Hepatocyte (in vitro differentiated cells): ENCODE results near the gene AMDHD2. TPM values are rescaled to one million over a fixed set of nuclear protein-coding genes. Genes with fewer than 3 reads are reported as not detected.

Experiments
- DNase-seq: peaks from one replicate; pipeline ENCODE4 v3.0.0-alpha.2; 2016; ENCODE audit warnings: low spot score
- H2AFZ ChIP-seq: fragments of 200-600 bp; sonication (generic); 2 replicates; pipeline ENCODE4 v1.6.0; 2016; ENCODE audit warnings: antibody characterized with exemption, mild to moderate bottlenecking
- H3K27ac ChIP-seq: fragments of 200-600 bp; sonication (generic); 2 replicates; pipeline ENCODE4 v1.5.1; 2016; ENCODE audit warnings: mild to moderate bottlenecking
- H3K27me3 ChIP-seq: fragments of 200-600 bp; sonication (generic); 2 replicates; pipeline ENCODE4 v1.6.1; 2016
- H3K36me3 ChIP-seq: fragments of 200-600 bp; sonication (generic); replicated peaks from 2 replicates; pipeline ENCODE4 v1.5.1; 2016; ENCODE audit warnings: low read depth; ENCODE audit not compliant: insufficient read depth
- H3K4me1 ChIP-seq: fragments of 200-600 bp; sonication (generic); 2 replicates; pipeline ENCODE4 v1.5.1; 2016; ENCODE audit warnings: mild to moderate bottlenecking, moderate library complexity; ENCODE audit not compliant: insufficient read depth
- H3K4me2 ChIP-seq: fragments of 200-600 bp; sonication (generic); 2 replicates; pipeline ENCODE4 v1.6.0; 2016
- H3K4me3 ChIP-seq: fragments of 200-600 bp; sonication (generic); 2 replicates; pipeline ENCODE4 v1.5.1; 2016; ENCODE audit warnings: mild to moderate bottlenecking
- H3K79me2 ChIP-seq: fragments of 200-600 bp; sonication (generic); 2 replicates; pipeline ENCODE4 v1.6.0; 2017; ENCODE audit warnings: mild to moderate bottlenecking
- H3K9me2 ChIP-seq: fragments of 200-600 bp; sonication (generic); replicated peaks from 2 replicates; pipeline ENCODE4 v1.6.0; 2017; ENCODE audit warnings: mild to moderate bottlenecking; ENCODE audit not compliant: insufficient read depth
- H3K9me3 ChIP-seq: fragments of 200-600 bp; sonication (generic); 2 replicates; pipeline ENCODE4 v1.5.1; 2016; ENCODE audit warnings: low read depth, mild to moderate bottlenecking
- H4K20me1 ChIP-seq: fragments of 200-600 bp; sonication (generic); 2 replicates; pipeline ENCODE4 v1.6.0; 2016; ENCODE audit warnings: mild to moderate bottlenecking; ENCODE audit not compliant: insufficient read depth, poor library complexity, severe bottlenecking
- EZH2 ChIP-seq: fragments of 200-600 bp; sonication (generic); IDR thresholded peaks from 2 replicates; pipeline ENCODE4 v1.6.1; 2016; ENCODE audit warnings: antibody characterized with exemption, mild to moderate bottlenecking, borderline replicate concordance
- EZH2phosphoT487 ChIP-seq: fragments of 200-600 bp; sonication (generic); IDR thresholded peaks from one replicate; pipeline ENCODE4 v1.6.1; 2018; ENCODE audit warnings: antibody characterized with exemption, mild to moderate bottlenecking, low read depth, moderate library complexity; ENCODE audit not compliant: unreplicated experiment, severe bottlenecking
- WGBS: methylation state at CpG from one replicate; pipeline ENCODE4 v1.1.6; 2016; ENCODE audit warnings: low lambda C conversion rate; ENCODE audit errors: missing lambda C conversion rate; 5-methylcytosine and 5-hydroxymethylcytosine counted together
- polyA plus RNA-seq: library from polyadenylated mRNA; unstranded; fragments of >200 nt; fragmentation: Nextera tagmentation; extraction: Ambion mirVana; gene quantifications from 2 replicates; pipeline ENCODE4 v1.2.1, GENCODE V29; 2016
- total RNA-seq: library from RNA; depleted of rRNA; stranded (reverse); fragments of >200 nt; gene quantifications from 2 replicates; pipeline ENCODE4 v1.2.3, GENCODE V29; 2014
- TF ChIP-seq, protein P1 (sequence below): fragments of 200-600 bp; sonication (generic); IDR thresholded peaks from 2 replicates; pipeline ENCODE4 v1.5.1; 2016; ENCODE audit warnings: antibody characterized with exemption, mild to moderate bottlenecking; ENCODE audit not compliant: poor library complexity

AMDHD2 gene
- total and polyA plus RNA-seq, 2 experiments from 2014 or later, result 43.6 to 70.8 TPM

DNA sequence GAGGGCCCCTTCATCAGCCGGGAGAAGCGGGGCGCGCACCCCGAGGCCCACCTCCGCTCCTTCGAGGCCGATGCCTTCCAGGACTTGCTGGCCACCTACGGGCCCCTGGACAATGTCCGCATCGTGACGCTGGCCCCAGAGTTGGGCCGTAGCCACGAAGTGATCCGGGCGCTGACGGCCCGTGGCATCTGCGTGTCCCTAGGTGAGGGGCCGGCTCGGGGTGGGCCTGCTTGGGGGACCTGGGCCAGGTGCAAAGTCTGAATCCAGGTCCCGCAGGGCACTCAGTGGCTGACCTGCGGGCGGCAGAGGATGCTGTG is 7.6 kb downstream of the AMDHD2 start:
- H3K27me3 ChIP-seq, result no peaks in the 10 kb centered on the region
- H3K9me2 ChIP-seq, result no peaks in the 10 kb centered on the region
- H4K20me1 ChIP-seq, result peaks cover 5% of the 10 kb centered on the region
- peaks cover 21% of the 10 kb centered on the region for H3K4me1 ChIP-seq
- H3K4me2 ChIP-seq, result no peak overlapping the region
- H3K27ac ChIP-seq, result no peak overlapping the region
- no peaks in the 10 kb centered on the region for H3K9me3 ChIP-seq
- TF ChIP-seq, protein P1, sequence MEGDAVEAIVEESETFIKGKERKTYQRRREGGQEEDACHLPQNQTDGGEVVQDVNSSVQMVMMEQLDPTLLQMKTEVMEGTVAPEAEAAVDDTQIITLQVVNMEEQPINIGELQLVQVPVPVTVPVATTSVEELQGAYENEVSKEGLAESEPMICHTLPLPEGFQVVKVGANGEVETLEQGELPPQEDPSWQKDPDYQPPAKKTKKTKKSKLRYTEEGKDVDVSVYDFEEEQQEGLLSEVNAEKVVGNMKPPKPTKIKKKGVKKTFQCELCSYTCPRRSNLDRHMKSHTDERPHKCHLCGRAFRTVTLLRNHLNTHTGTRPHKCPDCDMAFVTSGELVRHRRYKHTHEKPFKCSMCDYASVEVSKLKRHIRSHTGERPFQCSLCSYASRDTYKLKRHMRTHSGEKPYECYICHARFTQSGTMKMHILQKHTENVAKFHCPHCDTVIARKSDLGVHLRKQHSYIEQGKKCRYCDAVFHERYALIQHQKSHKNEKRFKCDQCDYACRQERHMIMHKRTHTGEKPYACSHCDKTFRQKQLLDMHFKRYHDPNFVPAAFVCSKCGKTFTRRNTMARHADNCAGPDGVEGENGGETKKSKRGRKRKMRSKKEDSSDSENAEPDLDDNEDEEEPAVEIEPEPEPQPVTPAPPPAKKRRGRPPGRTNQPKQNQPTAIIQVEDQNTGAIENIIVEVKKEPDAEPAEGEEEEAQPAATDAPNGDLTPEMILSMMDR, result no peak
- TF ChIP-seq EZH2phosphoT487 (no peak), EZH2 (no peak)
- WGBS, result 96% methylated on average over 23 of the region's 24 CpGs
- no peak overlapping the region for H3K4me3 ChIP-seq
- no peak for DNase-seq
- H3K79me2 ChIP-seq, result peaks cover 17% of the 10 kb centered on the region
- no peaks in the 10 kb centered on the region for H3K36me3 ChIP-seq
- no peak overlapping the region for H2AFZ ChIP-seq

DNA sequence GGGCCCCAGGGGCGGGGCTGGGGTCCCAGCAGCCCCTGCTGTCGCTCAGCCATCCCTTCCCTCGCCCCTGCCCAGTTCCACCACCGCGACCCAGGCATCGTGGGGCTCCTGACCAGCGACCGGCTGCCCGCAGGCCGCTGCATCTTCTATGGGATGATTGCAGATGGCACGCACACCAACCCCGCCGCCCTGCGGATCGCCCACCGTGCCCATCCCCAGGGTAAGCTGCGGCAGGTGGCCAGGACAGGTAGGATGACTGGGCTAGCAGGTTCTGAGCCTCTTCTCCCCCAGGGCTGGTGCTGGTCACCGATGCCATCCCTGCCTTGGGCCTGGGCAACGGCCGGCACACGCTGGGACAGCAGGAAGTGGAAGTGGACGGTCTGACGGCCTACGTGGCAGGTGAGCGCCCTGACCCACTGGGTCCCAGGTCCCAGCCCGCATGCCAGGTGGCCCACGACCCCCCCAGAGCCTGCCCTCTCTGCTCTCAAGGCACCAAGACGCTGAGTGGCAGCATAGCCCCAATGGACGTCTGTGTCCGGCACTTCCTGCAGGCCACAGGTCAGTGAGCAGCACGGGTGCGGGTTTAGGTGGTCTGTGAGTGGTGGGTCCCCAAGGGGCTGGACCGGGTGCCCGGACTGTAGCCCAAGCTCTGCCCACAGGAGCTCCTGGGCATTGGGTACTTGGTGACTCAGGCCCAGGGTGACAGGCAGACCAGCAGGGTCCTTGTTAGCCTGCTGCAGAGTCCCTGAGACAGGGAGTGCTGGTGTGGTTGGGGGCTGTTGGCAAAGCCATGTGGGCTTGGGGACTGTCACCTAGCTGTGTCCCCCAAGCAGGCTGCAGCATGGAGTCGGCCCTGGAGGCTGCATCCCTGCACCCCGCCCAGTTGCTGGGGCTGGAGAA is 8.2 kb downstream of the AMDHD2 start:
- no peaks in the 10 kb centered on the region for H3K9me2 ChIP-seq
- WGBS, result 97% methylated on average over 35 of the region's 36 CpGs

DNA sequence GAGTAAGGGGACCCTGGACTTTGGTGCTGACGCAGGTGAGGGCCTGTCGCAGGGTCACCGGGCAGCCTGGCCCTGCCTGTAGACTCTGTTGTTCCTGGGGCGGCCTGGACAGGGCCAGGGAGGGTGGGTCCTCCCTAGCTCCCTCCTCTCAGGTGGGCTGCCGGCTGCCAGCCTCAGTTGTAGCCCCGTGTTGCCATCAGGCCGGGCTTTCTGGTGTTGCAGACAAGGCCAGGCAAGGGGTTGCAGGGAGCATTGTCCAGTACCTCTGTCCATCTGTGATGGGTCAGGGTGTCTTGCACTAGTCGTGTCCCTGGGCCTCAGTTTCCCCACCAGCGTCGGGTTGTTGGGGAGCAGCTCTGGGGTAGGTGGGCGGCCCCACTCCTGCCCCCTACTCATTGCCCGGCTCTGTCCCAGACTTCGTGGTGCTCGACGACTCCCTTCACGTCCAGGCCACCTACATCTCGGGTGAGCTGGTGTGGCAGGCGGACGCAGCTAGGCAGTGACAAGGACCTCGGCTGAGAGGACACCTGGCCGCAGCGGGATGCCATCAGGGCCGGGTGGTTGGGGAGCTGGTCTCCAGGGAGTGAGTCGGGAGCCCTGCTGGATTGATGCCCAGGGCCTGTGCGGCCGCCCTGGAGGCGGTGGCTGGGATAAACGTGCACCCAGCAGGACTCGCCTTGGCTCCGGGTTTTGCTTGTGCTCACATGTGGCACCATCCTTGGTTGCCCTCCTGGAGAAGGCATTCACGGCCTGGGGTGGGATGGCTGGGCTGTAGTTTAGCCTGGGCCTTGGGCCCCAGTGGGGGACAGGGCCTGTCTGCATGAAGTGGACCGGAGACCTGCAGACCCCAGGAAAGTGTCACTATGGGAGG is 9.1 kb downstream of the AMDHD2 start:
- Histone ChIP-seq H3K4me3 (no peak overlapping the region), H3K4me2 (no peak overlapping the region), H3K27ac (no peak overlapping the region), H3K27me3 (no peaks in the 10 kb centered on the region), H3K79me2 (peaks cover 7% of the 10 kb centered on the region), H3K36me3 (no peaks in the 10 kb centered on the region), H3K9me3 (no peaks in the 10 kb centered on the region), H3K4me1 (peaks cover 13% of the 10 kb centered on the region), H4K20me1 (no peaks in the 10 kb centered on the region), H3K9me2 (no peaks in the 10 kb centered on the region), H2AFZ (no peak overlapping the region)
- 94% methylated on average over 31 of the region's 32 CpGs for WGBS
- DNase-seq, result no peak
- TF ChIP-seq, protein P1, result no peak
- TF ChIP-seq EZH2 (no peak), EZH2phosphoT487 (no peak)

More for the DNA sequence above, 8.2 kb downstream of the AMDHD2 start:
- no peak for DNase-seq
- Histone ChIP-seq H3K4me2 (no peak overlapping the region), H4K20me1 (peaks cover under 1% of the 10 kb centered on the region), H3K36me3 (no peaks in the 10 kb centered on the region), H2AFZ (no peak overlapping the region), H3K27ac (no peak overlapping the region), H3K4me1 (peaks cover 21% of the 10 kb centered on the region), H3K79me2 (peaks cover 11% of the 10 kb centered on the region), H3K27me3 (no peaks in the 10 kb centered on the region), H3K4me3 (no peak overlapping the region), H3K9me3 (no peaks in the 10 kb centered on the region)
- no peak for TF ChIP-seq EZH2phosphoT487
